ENCODE results near the gene ZFYVE19.

Gene ZFYVE19

GRCh38 chr15:40790718-40791117, 16.2 kb upstream of the ZFYVE19 start:
- no peaks in the 10 kb centered on the region for H3K9me3 Mint-ChIP-seq
- DNase-seq (ENCODE audit: low spot score in 2 of 2) (no peak), ATAC-seq (no peak)
- H3K27ac Mint-ChIP-seq = no peak overlapping the region
- H3K36me3 Mint-ChIP-seq = peaks cover 25% of the 10 kb centered on the region
- H3K4me1 Mint-ChIP-seq = peaks cover 37% of the 10 kb centered on the region
- no peak overlapping the region for H3K4me3 Mint-ChIP-seq

- no peaks in the 10 kb centered on the region for H3K9me3 Mint-ChIP-seq
- ATAC-seq (no peak), DNase-seq (ENCODE audit: low spot score in 2 of 2) (no peak)
- H3K4me1 Mint-ChIP-seq = peaks cover 34% of the 10 kb centered on the region
- peaks cover 25% of the 10 kb centered on the region for H3K36me3 Mint-ChIP-seq
- H3K4me3 Mint-ChIP-seq = no peak overlapping the region
- H3K27ac Mint-ChIP-seq = no peak overlapping the region
Measured at GRCh38 chr15:40792394-40792793, 14.5 kb upstream of the ZFYVE19 start.

GRCh38 chr15:40793216-40793989, 13.5 kb upstream of the ZFYVE19 start:
- H3K4me3 Mint-ChIP-seq = no peak overlapping the region
- H3K4me1 Mint-ChIP-seq = peaks cover 32% of the 10 kb centered on the region
- no peaks in the 10 kb centered on the region for H3K9me3 Mint-ChIP-seq
- peak; percentile 93 for ATAC-seq
- DNase-seq (ENCODE audit: low spot score in 2 of 2) = peak in 1 of 2 donors; percentile 74
- peak overlapping the region; percentile 20 for H3K27ac Mint-ChIP-seq
- peaks cover 35% of the 10 kb centered on the region for H3K36me3 Mint-ChIP-seq

- ATAC-seq = no peak
- Mint-ChIP-seq H3K4me1 (peaks cover 34% of the 10 kb centered on the region), H3K36me3 (peaks cover 50% of the 10 kb centered on the region), H3K9me3 (no peaks in the 10 kb centered on the region), H3K27ac (peak overlapping the region; percentile 3), H3K4me3 (no peak overlapping the region)
- DNase-seq (ENCODE audit: low spot score in 2 of 2) = no peak
Measured at GRCh38 chr15:40796041-40796440, 10.8 kb upstream of the ZFYVE19 start.

- H3K4me3 Mint-ChIP-seq = no peak overlapping the region
- ATAC-seq = no peak
- peaks cover 39% of the 10 kb centered on the region for H3K4me1 Mint-ChIP-seq
- H3K36me3 Mint-ChIP-seq = peaks cover 55% of the 10 kb centered on the region
- no peaks in the 10 kb centered on the region for H3K9me3 Mint-ChIP-seq
- DNase-seq (ENCODE audit: low spot score in 2 of 2) = no peak
- no peak overlapping the region for H3K27ac Mint-ChIP-seq
Measured at GRCh38 chr15:40796512-40796911, 10.4 kb upstream of the ZFYVE19 start.

GRCh38 chr15:40799523-40799922, 7.4 kb upstream of the ZFYVE19 start:
- Mint-ChIP-seq H3K36me3 (peaks cover 51% of the 10 kb centered on the region), H3K4me3 (no peak overlapping the region), H3K9me3 (no peaks in the 10 kb centered on the region), H3K4me1 (peaks cover 37% of the 10 kb centered on the region), H3K27ac (peak overlapping the region; percentile 32)
- no peak for ATAC-seq
- no peak for DNase-seq (ENCODE audit: low spot score in 2 of 2)

GRCh38 chr15:40803076-40803475, 3.8 kb upstream of the ZFYVE19 start:
- H3K4me1 Mint-ChIP-seq = peaks cover 37% of the 10 kb centered on the region

GRCh38 chr15:40803688-40804087, 3.2 kb upstream of the ZFYVE19 start:
- peaks cover 46% of the 10 kb centered on the region for H3K36me3 Mint-ChIP-seq
- peaks cover 37% of the 10 kb centered on the region for H3K4me1 Mint-ChIP-seq
- H3K9me3 Mint-ChIP-seq = no peaks in the 10 kb centered on the region
- DNase-seq (ENCODE audit: low spot score in 2 of 2) (no peak), ATAC-seq (no peak)
- H3K4me3 Mint-ChIP-seq = no peak overlapping the region
- peak overlapping the region; percentile 26 for H3K27ac Mint-ChIP-seq

More at GRCh38 chr15:40803076-40803475, 3.8 kb upstream of the ZFYVE19 start:
- Mint-ChIP-seq H3K9me3 (no peaks in the 10 kb centered on the region), H3K4me3 (no peak overlapping the region), H3K27ac (no peak overlapping the region), H3K36me3 (peaks cover 52% of the 10 kb centered on the region)
- no peak for DNase-seq (ENCODE audit: low spot score in 2 of 2)
- no peak for ATAC-seq

- peak overlapping the region; percentile 98 for H3K4me3 Mint-ChIP-seq
Measured at GRCh38 chr15:40806672-40807027, 239 bp upstream of the ZFYVE19 start.

GRCh38 chr15:40807888-40808461, 1.1 kb downstream of the ZFYVE19 start:
- ATAC-seq (no peak), DNase-seq (ENCODE audit: low spot score in 2 of 2) (no peak)
- peaks cover 33% of the 10 kb centered on the region for H3K36me3 Mint-ChIP-seq
- H3K9me3 Mint-ChIP-seq = no peaks in the 10 kb centered on the region
- H3K4me1 Mint-ChIP-seq = peaks cover 21% of the 10 kb centered on the region
- H3K4me3 Mint-ChIP-seq = peak overlapping the region; percentile 98
- H3K27ac Mint-ChIP-seq = peak overlapping the region; percentile 98

More at GRCh38 chr15:40806672-40807027, 239 bp upstream of the ZFYVE19 start:
- Mint-ChIP-seq H3K9me3 (no peaks in the 10 kb centered on the region), H3K4me1 (peaks cover 30% of the 10 kb centered on the region), H3K27ac (peak overlapping the region; percentile 98), H3K36me3 (peaks cover 35% of the 10 kb centered on the region)
- peak; percentile 0 for ATAC-seq
- DNase-seq (ENCODE audit: low spot score in 2 of 2) = no peak

- Mint-ChIP-seq H3K4me3 (peak overlapping the region; percentile 98), H3K36me3 (peaks cover 32% of the 10 kb centered on the region), H3K9me3 (no peaks in the 10 kb centered on the region), H3K27ac (no peak overlapping the region), H3K4me1 (peaks cover 21% of the 10 kb centered on the region)
- ATAC-seq (no peak), DNase-seq (ENCODE audit: low spot score in 2 of 2) (no peak)
Measured at GRCh38 chr15:40808861-40809450, 2.1 kb downstream of the ZFYVE19 start.

- Mint-ChIP-seq H3K27ac (peak overlapping the region; percentile 89), H3K36me3 (peaks cover 25% of the 10 kb centered on the region), H3K4me3 (no peak overlapping the region), H3K4me1 (peaks cover 15% of the 10 kb centered on the region), H3K9me3 (no peaks in the 10 kb centered on the region)
- ATAC-seq (no peak), DNase-seq (ENCODE audit: low spot score in 2 of 2) (no peak)
Measured at GRCh38 chr15:40812721-40813425, 6.0 kb downstream of the ZFYVE19 start.

- Mint-ChIP-seq H3K4me3 (no peak overlapping the region), H3K9me3 (no peaks in the 10 kb centered on the region), H3K4me1 (no peaks in the 10 kb centered on the region), H3K27ac (no peak overlapping the region), H3K36me3 (peaks cover 20% of the 10 kb centered on the region)
- DNase-seq (ENCODE audit: low spot score in 2 of 2) = no peak
- no peak for ATAC-seq
Measured at GRCh38 chr15:40815042-40815698, 8.3 kb downstream of the ZFYVE19 start.

- Mint-ChIP-seq H3K4me1 (no peaks in the 10 kb centered on the region), H3K36me3 (no peaks in the 10 kb centered on the region), H3K9me3 (no peaks in the 10 kb centered on the region), H3K27ac (no peak overlapping the region), H3K4me3 (no peak overlapping the region)
- DNase-seq (ENCODE audit: low spot score in 2 of 2) = no peak
- no peak for ATAC-seq
Measured at GRCh38 chr15:40819048-40819447, 12.2 kb downstream of the ZFYVE19 start.

GRCh38 chr15:40821195-40821594, 14.3 kb downstream of the ZFYVE19 start:
- ATAC-seq = no peak
- Mint-ChIP-seq H3K27ac (no peak overlapping the region), H3K4me1 (no peaks in the 10 kb centered on the region), H3K36me3 (no peaks in the 10 kb centered on the region), H3K9me3 (no peaks in the 10 kb centered on the region), H3K4me3 (no peak overlapping the region)
- DNase-seq (ENCODE audit: low spot score in 2 of 2) = no peak
